ENCODE measurements around the gene TSPOAP1.

The TSPOAP1 gene

DNA sequence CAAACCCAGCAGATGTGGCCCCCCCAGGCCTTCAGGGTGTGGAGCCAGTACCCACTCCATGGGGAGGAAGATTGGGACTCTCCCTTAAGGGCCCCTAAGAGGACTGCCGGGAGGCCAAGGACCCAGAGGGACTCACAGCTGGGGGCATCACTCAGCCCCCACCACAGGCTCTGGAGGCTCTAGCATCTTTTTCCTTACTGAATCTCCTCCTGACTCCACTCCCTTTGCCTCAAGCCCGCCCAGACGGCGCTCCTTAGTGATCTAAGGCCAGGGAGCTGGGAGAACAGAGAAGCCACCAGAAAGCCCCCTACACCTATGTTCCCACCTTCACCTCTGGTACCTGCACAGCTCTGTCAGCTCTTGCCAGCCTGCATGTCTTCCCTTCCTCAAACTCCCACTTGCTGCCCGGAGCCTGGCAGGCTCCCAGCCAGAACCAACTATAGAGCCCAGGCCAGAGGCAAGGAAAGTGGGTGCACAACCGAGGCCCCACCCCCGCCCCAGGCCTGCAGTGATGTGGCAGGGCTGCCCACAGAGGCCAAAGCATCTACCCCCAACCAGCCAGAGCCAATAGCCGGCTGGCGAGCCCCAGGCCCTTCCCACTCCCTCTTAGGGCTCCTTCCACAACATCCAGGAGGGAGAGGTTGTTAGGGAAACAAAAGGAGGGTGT, 25.5 kb downstream of the TSPOAP1 start:
- DNase-seq: no peak

DNA sequence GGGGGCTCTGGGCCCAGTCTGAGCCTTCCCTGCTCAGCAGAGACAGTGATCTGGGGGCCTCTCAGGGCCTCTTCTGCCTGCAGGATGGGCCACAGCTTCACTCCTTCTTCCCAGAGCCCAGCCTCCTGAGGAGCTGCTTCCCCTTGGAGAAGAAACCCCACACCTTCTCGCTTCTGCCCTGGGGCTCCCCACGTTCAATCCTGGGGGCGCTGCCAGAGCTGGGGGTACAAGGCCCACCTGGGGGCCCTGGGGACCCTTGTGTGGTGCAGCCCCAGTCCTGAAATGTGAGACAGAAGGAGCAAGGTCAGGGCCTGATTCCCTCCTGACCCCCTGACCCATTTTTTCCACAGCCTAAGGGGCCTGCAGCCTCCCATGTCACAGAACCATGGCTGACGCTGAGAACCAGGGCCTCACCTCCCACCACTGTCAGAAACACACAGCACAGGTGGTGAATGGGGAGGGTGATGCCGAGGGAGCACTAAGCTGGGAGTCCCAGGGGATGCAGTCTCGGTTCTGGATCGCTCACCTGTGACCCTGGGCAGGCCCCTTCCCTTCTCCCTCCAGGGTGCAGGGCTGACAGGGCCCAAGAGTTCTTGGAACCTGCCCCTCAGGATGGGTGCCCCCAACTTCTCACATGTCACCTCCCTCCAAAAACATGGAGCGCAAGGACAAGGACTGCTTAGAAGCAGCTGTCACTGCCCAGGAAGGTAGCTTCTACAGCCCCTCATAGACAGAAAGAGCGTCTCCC, 26.2 kb downstream of the TSPOAP1 start:
- no peak for DNase-seq

DNA sequence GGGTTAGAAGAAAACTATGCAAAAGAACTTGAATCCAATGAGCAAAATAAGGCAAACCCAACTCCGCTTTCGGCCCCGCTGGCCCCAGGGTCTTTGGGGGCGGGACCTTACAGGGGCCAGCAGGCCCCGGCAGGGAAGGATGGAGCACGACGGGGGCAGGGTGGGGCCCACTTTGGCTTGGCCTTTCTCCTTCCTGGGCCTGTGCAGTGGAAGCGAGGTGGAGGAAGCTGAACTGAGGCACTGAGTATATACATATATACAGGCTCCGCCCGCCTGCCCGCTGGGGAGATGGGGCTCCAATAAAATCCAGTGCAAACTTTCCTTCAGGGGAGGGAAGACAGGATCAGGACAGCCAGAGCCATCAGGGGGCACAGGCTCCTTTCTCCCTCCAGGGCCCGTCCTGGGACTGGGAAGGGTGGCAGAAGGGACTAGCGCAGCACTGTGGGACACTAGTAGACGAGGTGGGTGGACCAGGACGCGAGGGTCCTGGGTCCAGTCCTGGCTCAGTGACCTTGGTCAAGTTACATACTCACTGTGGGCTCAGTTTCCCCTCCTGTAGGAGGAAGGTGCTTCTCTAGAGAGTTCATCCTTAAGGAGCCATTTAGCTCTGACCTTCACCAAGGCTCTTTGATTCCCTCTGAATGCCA, 27.0 kb downstream of the TSPOAP1 start:
- DNase-seq: no peak

- no peak for DNase-seq
Observed at GRCh38 chr17:58300336-58300735, 28.3 kb downstream of the TSPOAP1 start.

- DNase-seq: no peak
Observed at GRCh38 chr17:58294034-58294433, 34.6 kb downstream of the TSPOAP1 start.

GRCh38 chr17:58291246-58291645, 37.3 kb downstream of the TSPOAP1 start:
- DNase-seq: no peak

- no peak for DNase-seq
Observed at GRCh38 chr17:58289869-58290268, 38.7 kb downstream of the TSPOAP1 start.

GRCh38 chr17:58285422-58285810, 43.2 kb downstream of the TSPOAP1 start:
- DNase-seq: no peak

DNA sequence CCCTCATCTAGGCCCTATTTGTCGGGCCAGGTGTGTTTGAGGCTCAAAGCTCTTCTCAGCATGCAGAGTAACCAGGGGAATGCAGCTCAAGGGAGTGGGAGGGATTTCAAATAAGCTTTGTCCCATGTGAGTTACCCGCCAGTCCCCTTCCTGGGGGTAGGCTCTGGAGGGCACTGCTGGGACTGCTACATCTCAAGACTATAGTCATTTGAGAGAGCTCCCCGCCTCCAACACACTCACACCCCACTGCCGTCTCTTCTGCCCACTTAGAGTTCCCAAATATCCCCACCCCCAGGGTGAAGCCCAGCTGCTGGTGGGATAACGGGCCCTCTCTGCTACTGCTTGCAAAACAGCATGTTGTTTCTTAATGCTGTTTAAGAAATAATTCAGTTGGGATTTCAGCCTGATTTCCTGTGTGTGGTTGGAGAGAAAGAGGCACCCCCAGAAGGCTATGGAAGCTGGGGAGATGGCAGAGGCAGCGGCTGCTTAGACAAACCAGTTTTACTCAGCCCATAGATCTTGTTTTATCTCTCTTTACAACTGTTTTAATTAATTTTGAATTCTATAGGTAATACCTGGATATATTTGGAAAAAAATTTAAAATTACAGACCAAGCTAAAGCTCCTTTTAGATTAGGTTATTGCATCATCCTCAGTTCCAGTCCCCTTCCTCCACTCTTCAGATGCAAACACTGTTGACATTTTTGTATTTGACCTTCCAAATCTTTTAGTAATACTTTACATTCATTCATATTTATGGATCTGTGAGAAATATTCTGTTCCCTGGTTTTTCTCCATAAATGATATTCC, 43.8 kb downstream of the TSPOAP1 start:
- DNase-seq: no peak

GRCh38 chr17:58283674-58284612, 44.7 kb downstream of the TSPOAP1 start:
- DNase-seq: no peak

GRCh38 chr17:58282442-58282841, 46.2 kb downstream of the TSPOAP1 start:
- no peak for DNase-seq

GRCh38 chr17:58281511-58282011, 47.0 kb downstream of the TSPOAP1 start:
- DNase-seq: no peak

DNA sequence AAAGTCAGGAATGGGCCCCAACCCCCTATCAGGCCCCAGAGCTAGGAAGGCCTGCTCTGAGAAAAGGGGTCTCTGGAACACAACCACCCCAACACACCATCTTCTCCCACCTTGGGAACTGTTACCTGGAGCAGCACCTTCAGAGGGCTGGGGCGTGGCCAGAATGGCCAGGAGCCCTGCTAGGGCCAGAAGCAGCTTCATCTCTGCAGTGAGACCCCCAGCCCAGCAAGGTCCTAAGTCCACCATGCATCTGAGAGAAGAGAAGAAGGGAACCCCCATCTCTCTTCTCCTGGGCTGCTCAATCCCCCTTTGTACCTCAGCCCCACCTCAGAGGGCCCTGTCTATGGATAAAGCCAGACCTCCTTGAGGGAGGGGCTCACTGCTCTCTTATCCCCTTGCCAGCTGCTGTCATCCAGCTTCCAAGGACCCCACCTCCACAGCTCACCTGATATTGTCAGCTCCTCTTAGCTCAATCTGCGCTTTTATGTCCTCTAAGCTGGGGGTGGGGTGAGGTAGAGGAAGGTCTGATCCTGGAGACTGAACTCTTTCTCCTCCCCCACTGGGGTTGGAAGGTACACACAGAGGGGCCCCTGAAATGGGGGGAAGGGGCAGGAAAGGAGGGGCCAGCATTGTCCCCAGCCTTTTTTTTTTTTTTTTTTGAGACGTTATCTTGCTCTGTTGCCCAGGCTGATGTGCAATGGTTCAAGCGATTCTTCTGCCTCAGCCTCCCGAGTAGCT, 47.9 kb downstream of the TSPOAP1 start, which contains the start of gene MPO:
MPO (minus strand) TSS at position 456 of the 738 bp plus-strand sequence; CDS start at position 279, 177 bp downstream.
- no peak for DNase-seq

- DNase-seq: no peak
Observed at GRCh38 chr17:58279736-58280479, 48.7 kb downstream of the TSPOAP1 start.

DNA sequence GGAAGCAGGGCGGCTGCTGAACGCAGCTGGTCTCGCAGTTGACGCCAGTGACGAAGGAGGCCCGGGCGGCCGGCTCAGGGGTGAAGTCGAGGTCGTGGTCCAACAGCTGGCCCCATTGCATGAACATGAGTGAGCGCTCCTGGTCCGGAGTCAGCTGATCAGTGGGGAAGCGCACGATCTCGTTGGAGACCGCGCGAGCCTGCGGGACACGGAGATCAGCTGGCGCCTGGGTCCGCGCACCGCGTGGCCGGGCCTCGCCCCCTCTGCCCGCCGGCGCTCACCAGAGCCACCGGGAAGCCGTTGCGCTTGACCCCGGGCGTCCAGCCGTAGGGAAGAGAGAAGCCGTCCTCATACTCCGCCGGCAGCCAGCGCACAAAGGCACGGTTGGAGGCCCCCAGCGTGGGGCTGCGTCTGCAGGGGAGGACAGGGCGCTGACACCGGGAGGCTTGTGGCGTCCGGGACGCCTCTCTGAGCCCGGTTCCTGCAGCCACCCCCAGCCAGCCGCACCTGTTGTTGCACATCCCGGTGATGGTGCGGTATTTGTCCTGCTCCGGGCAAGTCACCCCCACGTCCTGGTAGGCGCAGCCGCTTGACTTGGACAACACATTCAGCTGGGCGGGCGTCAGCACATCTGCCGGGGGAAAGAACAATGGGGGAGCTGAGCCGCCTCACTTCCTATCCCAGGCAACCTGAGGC, 49.4 kb downstream of the TSPOAP1 start:
- DNase-seq: no peak

GRCh38 chr17:58278661-58279015, 50.0 kb downstream of the TSPOAP1 start:
- DNase-seq: no peak

DNA sequence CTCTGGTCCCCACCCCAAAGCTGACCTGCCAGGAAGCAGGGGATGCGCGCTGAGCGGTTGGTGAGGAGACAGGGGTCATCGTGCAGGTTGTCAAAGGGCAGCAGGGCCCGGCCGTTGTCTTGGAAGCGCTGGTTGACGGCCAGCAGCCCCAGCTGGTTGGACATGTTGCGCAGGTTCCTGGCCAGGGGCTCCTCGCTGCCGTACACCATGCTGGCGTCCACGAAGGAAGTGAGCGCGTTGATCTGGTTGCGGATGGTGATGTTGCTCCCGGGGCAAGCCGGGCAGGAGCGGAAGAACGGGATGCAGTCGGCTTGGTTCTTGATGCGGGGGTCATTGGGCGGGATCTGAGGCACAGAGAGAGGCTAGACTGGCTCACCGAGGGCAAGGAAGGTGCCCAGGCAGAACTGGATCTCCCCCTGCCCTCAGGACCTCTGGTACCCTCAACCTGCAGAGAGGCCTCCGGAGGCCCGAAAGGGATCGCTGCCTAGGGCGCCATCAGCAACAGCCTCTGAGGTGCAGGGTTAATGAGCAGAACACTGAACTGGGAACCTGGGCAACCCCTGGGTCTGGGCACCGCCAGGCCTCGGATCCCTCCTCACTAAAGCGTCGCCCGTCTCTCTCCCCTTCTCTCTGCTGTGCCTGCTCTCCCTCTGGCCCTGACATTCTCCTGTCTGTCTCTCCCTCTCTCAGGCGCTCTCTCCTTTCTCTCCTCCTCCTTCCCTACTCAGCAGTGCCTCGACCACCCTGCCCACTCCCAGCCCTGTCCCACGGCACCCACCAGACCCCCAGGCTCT, 50.6 kb downstream of the TSPOAP1 start:
- DNase-seq: no peak

GRCh38 chr17:58277107-58277801, 51.3 kb downstream of the TSPOAP1 start:
- DNase-seq: no peak
